Mucosa of stomach (tissue), 1 donor: ENCODE measurements around the gene HES3.

Experiments used
- H3K27me3 ChIP-seq: one replicate; pipeline ENCODE4 v1.7.0; 2013; ENCODE audit warnings: mild to moderate bottlenecking, low read length; ENCODE audit not compliant: control insufficient read depth, insufficient read depth
- H3K36me3 ChIP-seq: one replicate; pipeline ENCODE4 v1.7.0; 2013; ENCODE audit warnings: low read length; ENCODE audit not compliant: control insufficient read depth, insufficient read depth
- H3K4me1 ChIP-seq: one replicate; pipeline ENCODE4 v1.7.0; 2013; ENCODE audit warnings: mild to moderate bottlenecking, low read length; ENCODE audit not compliant: control insufficient read depth, insufficient read depth
- H3K4me3 ChIP-seq: one replicate; pipeline ENCODE4 v1.7.0; 2013; ENCODE audit warnings: low read length
- H3K9ac ChIP-seq: one replicate; pipeline ENCODE4 v1.7.0; 2013; ENCODE audit warnings: mild to moderate bottlenecking, low read length, moderate library complexity
- H3K9me3 ChIP-seq: one replicate; pipeline ENCODE4 v1.7.0; 2013; ENCODE audit warnings: mild to moderate bottlenecking, low read length, moderate library complexity; ENCODE audit not compliant: control insufficient read depth
- donor health status: Pancreatic carcinoma.

Gene HES3

GRCh38 chr1:6223617-6224016 lies 20.4 kb upstream of the HES3 start:
- Histone ChIP-seq H3K27me3 (no peaks in the 10 kb centered on the region), H3K9ac (no peak overlapping the region), H3K4me3 (no peak overlapping the region), H3K4me1 (no peaks in the 10 kb centered on the region), H3K9me3 (no peaks in the 10 kb centered on the region), H3K36me3 (peaks cover 11% of the 10 kb centered on the region)

GRCh38 chr1:6224718-6225117 lies 19.3 kb upstream of the HES3 start:
- peaks cover 11% of the 10 kb centered on the region for H3K36me3 ChIP-seq
- no peaks in the 10 kb centered on the region for H3K27me3 ChIP-seq
- H3K9ac ChIP-seq: no peak overlapping the region

GRCh38 chr1:6225651-6226050 lies 18.3 kb upstream of the HES3 start:
- no peaks in the 10 kb centered on the region for H3K9me3 ChIP-seq
- H3K4me3 ChIP-seq: no peak overlapping the region
- peaks cover 11% of the 10 kb centered on the region for H3K36me3 ChIP-seq
- H3K27me3 ChIP-seq: no peaks in the 10 kb centered on the region
- H3K9ac ChIP-seq: no peak overlapping the region
- no peaks in the 10 kb centered on the region for H3K4me1 ChIP-seq

More at GRCh38 chr1:6224718-6225117, 19.3 kb upstream of the HES3 start:
- H3K4me1 ChIP-seq: no peaks in the 10 kb centered on the region
- no peaks in the 10 kb centered on the region for H3K9me3 ChIP-seq
- no peak overlapping the region for H3K4me3 ChIP-seq

- Histone ChIP-seq H3K36me3 (peaks cover 3% of the 10 kb centered on the region), H3K4me1 (peaks cover 10% of the 10 kb centered on the region)
Measured at GRCh38 chr1:6233376-6233775, 10.6 kb upstream of the HES3 start.

GRCh38 chr1:6234502-6235295 lies 9.3 kb upstream of the HES3 start:
- Histone ChIP-seq H3K9ac (peak overlapping the region; percentile 40), H3K27me3 (peaks cover 11% of the 10 kb centered on the region), H3K4me1 (peaks cover 10% of the 10 kb centered on the region), H3K4me3 (peak overlapping the region; percentile 73), H3K36me3 (peaks cover 3% of the 10 kb centered on the region), H3K9me3 (no peaks in the 10 kb centered on the region)

More at GRCh38 chr1:6233376-6233775, 10.6 kb upstream of the HES3 start:
- Histone ChIP-seq H3K9me3 (no peaks in the 10 kb centered on the region), H3K27me3 (no peaks in the 10 kb centered on the region), H3K9ac (no peak overlapping the region), H3K4me3 (no peak overlapping the region)

GRCh38 chr1:6235296-6235677 lies 8.7 kb upstream of the HES3 start:
- peak overlapping the region; percentile 40 for H3K9ac ChIP-seq
- peak overlapping the region; percentile 73 for H3K4me3 ChIP-seq
- peaks cover 15% of the 10 kb centered on the region for H3K27me3 ChIP-seq
- peaks cover 3% of the 10 kb centered on the region for H3K36me3 ChIP-seq
- H3K4me1 ChIP-seq: peaks cover 10% of the 10 kb centered on the region
- no peaks in the 10 kb centered on the region for H3K9me3 ChIP-seq

GRCh38 chr1:6237093-6237492 lies 6.9 kb upstream of the HES3 start:
- Histone ChIP-seq H3K4me3 (no peak overlapping the region), H3K9me3 (no peaks in the 10 kb centered on the region), H3K9ac (no peak overlapping the region), H3K36me3 (no peaks in the 10 kb centered on the region), H3K4me1 (peaks cover 10% of the 10 kb centered on the region), H3K27me3 (peaks cover 32% of the 10 kb centered on the region)

GRCh38 chr1:6239213-6239752 lies 4.7 kb upstream of the HES3 start:
- Histone ChIP-seq H3K4me3 (no peak overlapping the region), H3K9me3 (no peaks in the 10 kb centered on the region), H3K27me3 (peaks cover 50% of the 10 kb centered on the region), H3K4me1 (peaks cover 9% of the 10 kb centered on the region), H3K36me3 (no peaks in the 10 kb centered on the region), H3K9ac (no peak overlapping the region)

- H3K4me3 ChIP-seq: no peak overlapping the region
- H3K27me3 ChIP-seq: peaks cover 56% of the 10 kb centered on the region
- no peak overlapping the region for H3K9ac ChIP-seq
- no peaks in the 10 kb centered on the region for H3K9me3 ChIP-seq
- no peaks in the 10 kb centered on the region for H3K36me3 ChIP-seq
- H3K4me1 ChIP-seq: peaks cover 2% of the 10 kb centered on the region
Measured at GRCh38 chr1:6239950-6240768, 3.8 kb upstream of the HES3 start.

- Histone ChIP-seq H3K27me3 (peaks cover 67% of the 10 kb centered on the region), H3K9ac (no peak overlapping the region)
Measured at GRCh38 chr1:6241107-6241886, 2.7 kb upstream of the HES3 start.

GRCh38 chr1:6241887-6242740 lies 1.9 kb upstream of the HES3 start:
- Histone ChIP-seq H3K36me3 (no peaks in the 10 kb centered on the region), H3K4me1 (peaks cover 17% of the 10 kb centered on the region), H3K4me3 (no peak overlapping the region), H3K27me3 (peaks cover 74% of the 10 kb centered on the region), H3K9me3 (no peaks in the 10 kb centered on the region), H3K9ac (no peak overlapping the region)

More at GRCh38 chr1:6241107-6241886, 2.7 kb upstream of the HES3 start:
- no peaks in the 10 kb centered on the region for H3K9me3 ChIP-seq
- H3K36me3 ChIP-seq: no peaks in the 10 kb centered on the region
- H3K4me3 ChIP-seq: no peak overlapping the region
- peaks cover 13% of the 10 kb centered on the region for H3K4me1 ChIP-seq
